Ascending aorta (tissue), 2 donors: Measurements from ENCODE around the gene VPS36. TPM values are rescaled to one million over a fixed set of nuclear protein-coding genes. Genes with fewer than 3 reads are reported as not detected.
A peak's percentile ranks its signal among the peaks of the same experiment; 100 is the strongest.

ENCODE experiments used
- DNase-seq, 2 donors: peaks; one replicate each; pipeline ENCODE4 v3.0.0-alpha.2; 2019; ENCODE audit warnings: low spot score in 2 of 2
- H3K27ac ChIP-seq, 2 donors: fragments of 200-600 bp; sonication (generic); one replicate each; pipeline ENCODE4 v1.5.1; 2016 to 2017; ENCODE audit warnings: mild to moderate bottlenecking in 1 of 2
- H3K27me3 ChIP-seq: fragments of 200-600 bp; sonication (generic); one replicate; pipeline ENCODE4 v1.5.1; 2017
- H3K36me3 ChIP-seq, 2 donors: fragments of 200-600 bp; sonication (generic); one replicate each; pipeline ENCODE4 v1.5.1; 2016
- H3K4me1 ChIP-seq, 2 donors: fragments of 200-600 bp; sonication (generic); one replicate each; pipeline ENCODE4 v1.5.1; 2016 to 2017; ENCODE audit warnings: mild to moderate bottlenecking in 1 of 2
- H3K4me3 ChIP-seq, 2 donors: fragments of 200-600 bp; sonication (generic); one replicate each; pipeline ENCODE4 v1.5.1; 2016 to 2017; ENCODE audit warnings: mild to moderate bottlenecking in 1 of 2
- H3K9me3 ChIP-seq, 2 donors: fragments of 200-600 bp; sonication (generic); one replicate each; pipeline ENCODE4 v1.5.1; 2016
- intact Hi-C: fragments of 100-400 bp; cut with DNase I; formaldehyde crosslinking; loops from one replicate; pipeline ENCODE4 v1.15.1; 2023
- total RNA-seq: library from RNA; depleted of rRNA; stranded (reverse); fragments of >200 nt; gene quantifications from one replicate; pipeline ENCODE4 v1.1.0, GENCODE V29; 2016
- TF ChIP-seq, protein P1 (sequence below), 3 experiments: fragments of 200-600 bp in 2 of 3; fragments of 450-650 bp in 1 of 3; sonication (generic) in 2 of 3; IDR thresholded peaks; one replicate each; pipeline ENCODE4 v1.5.1; 2016 to 2019; ENCODE audit warnings: antibody characterized with exemption in 3 of 3, mild to moderate bottlenecking in 1 of 3, moderate library complexity in 1 of 3

VPS36 gene
- total RNA-seq, 1 donor from 2014 or later, result 69.3 TPM

- Histone ChIP-seq H3K27me3 (no peaks in the 10 kb centered on the region), H3K4me1 (peaks cover 0 to 12% of the 10 kb centered on the region in 2 donors)
Observed at GRCh38 chr13:52452470-52452869, 2.0 kb upstream of the VPS36 start.

GRCh38 chr13:52451135-52451804, 836 bp upstream of the VPS36 start:
- intact Hi-C loops, result loop anchor here (2.0 to 10.0 kb wide), 5 partner anchors 154 to 1536 kb away; partner anchors contain the start of genes DHRS12 and INTS6
- H3K27me3 ChIP-seq, result no peaks in the 10 kb centered on the region
- DNase-seq, result no peak
- H3K4me3 ChIP-seq, result peak overlapping the region in 1 of 2 donors; percentile 77
- H3K27ac ChIP-seq, result no peak overlapping the region
- H3K36me3 ChIP-seq, result no peaks in the 10 kb centered on the region
- TF ChIP-seq, protein P1, sequence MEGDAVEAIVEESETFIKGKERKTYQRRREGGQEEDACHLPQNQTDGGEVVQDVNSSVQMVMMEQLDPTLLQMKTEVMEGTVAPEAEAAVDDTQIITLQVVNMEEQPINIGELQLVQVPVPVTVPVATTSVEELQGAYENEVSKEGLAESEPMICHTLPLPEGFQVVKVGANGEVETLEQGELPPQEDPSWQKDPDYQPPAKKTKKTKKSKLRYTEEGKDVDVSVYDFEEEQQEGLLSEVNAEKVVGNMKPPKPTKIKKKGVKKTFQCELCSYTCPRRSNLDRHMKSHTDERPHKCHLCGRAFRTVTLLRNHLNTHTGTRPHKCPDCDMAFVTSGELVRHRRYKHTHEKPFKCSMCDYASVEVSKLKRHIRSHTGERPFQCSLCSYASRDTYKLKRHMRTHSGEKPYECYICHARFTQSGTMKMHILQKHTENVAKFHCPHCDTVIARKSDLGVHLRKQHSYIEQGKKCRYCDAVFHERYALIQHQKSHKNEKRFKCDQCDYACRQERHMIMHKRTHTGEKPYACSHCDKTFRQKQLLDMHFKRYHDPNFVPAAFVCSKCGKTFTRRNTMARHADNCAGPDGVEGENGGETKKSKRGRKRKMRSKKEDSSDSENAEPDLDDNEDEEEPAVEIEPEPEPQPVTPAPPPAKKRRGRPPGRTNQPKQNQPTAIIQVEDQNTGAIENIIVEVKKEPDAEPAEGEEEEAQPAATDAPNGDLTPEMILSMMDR (IDR thresholded peaks at IDR 0.05), result no peak
- H3K9me3 ChIP-seq, result no peaks in the 10 kb centered on the region
- H3K4me1 ChIP-seq, result peaks cover 0 to 8% of the 10 kb centered on the region in 2 donors

More at GRCh38 chr13:52452470-52452869, 2.0 kb upstream of the VPS36 start:
- intact Hi-C loops, result loop anchor here (5.0 to 10.0 kb wide), 4 partner anchors 152 to 1538 kb away; partner anchors contain the start of genes DHRS12 and INTS6
- Histone ChIP-seq H3K9me3 (no peaks in the 10 kb centered on the region), H3K36me3 (no peaks in the 10 kb centered on the region), H3K4me3 (no peak overlapping the region), H3K27ac (no peak overlapping the region)
- DNase-seq, result no peak
- TF ChIP-seq, protein P1 (IDR thresholded peaks at IDR 0.05), result no peak

DNA sequence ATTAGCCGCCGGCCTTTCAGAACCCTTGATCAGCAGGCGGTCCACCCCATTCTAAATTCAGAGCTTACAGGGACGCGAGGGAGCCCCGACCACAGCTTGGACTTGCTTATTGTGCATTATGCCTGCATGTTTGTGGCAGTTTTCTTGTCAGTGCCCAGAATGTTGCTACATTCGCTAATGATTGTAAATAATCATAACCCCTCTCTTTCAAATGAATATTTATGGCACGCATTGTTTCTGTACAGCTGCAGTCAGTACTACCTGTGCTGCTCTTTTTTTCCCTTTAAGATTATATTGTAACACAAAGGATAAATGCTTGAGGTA, 321 bp upstream of the VPS36 start:
- peaks cover 0 to 5% of the 10 kb centered on the region in 2 donors for H3K4me1 ChIP-seq
- H3K27ac ChIP-seq, result no peak overlapping the region
- TF ChIP-seq, protein P1 (IDR thresholded peaks at IDR 0.05), result no peak
- no peaks in the 10 kb centered on the region for H3K9me3 ChIP-seq
- peak overlapping the region; percentile 77 to 88 for H3K4me3 ChIP-seq
- no peaks in the 10 kb centered on the region for H3K27me3 ChIP-seq
- intact Hi-C loops, result loop anchor here (2.0 to 10.0 kb wide), 5 partner anchors 154 to 1536 kb away; partner anchors contain the start of genes DHRS12 and INTS6
- no peaks in the 10 kb centered on the region for H3K36me3 ChIP-seq
- no peak for DNase-seq

DNA sequence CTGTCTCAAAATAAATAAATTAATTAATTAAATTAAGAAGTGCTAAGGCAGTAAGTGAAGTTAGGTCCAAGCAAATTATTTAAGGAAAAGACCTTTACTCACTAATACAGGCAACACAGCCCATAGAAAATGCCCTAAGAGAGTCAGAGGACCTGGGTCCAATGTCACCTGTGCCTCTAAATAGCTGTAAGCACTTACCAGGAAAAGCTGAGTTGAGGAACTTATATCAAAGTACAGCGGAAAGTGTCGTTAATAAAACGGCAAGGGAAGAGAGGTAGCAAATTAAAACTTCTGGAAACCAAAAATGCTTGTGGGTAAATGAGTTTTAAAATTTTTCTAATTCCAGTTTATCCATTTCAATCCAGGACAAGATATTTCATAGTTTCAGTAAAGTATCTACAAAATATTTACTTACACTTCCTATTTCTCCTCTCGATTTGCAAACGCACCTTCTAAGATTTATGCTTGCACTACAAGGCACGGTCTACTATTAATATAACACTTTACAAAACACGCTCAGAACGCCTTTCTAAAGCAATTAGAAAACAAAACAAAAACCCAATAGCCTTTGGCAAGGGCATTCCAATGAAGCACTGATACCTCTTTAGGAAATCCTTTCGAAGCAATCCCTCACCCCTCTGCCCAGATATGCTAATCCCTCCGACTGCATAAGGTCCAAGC, 963 bp downstream of the VPS36 start:
- TF ChIP-seq, protein P1 (IDR thresholded peaks at IDR 0.05), result no peak
- Histone ChIP-seq H3K9me3 (no peaks in the 10 kb centered on the region), H3K36me3 (no peaks in the 10 kb centered on the region), H3K4me3 (peak overlapping the region; percentile 77 to 88), H3K27me3 (no peaks in the 10 kb centered on the region), H3K27ac (peak overlapping the region; percentile 85 to 88), H3K4me1 (peaks cover 0 to 5% of the 10 kb centered on the region in 2 donors)
- intact Hi-C loops, result loop anchor here (2.0 to 10.0 kb wide), 5 partner anchors 155 to 1535 kb away; partner anchors contain the start of genes DHRS12 and INTS6
- no peak for DNase-seq

- Histone ChIP-seq H3K36me3 (no peaks in the 10 kb centered on the region), H3K27ac (no peak overlapping the region), H3K4me1 (peaks cover 0 to 5% of the 10 kb centered on the region in 2 donors), H3K9me3 (no peaks in the 10 kb centered on the region), H3K27me3 (no peaks in the 10 kb centered on the region), H3K4me3 (no peak overlapping the region)
- TF ChIP-seq, protein P1 (IDR thresholded peaks at IDR 0.05), result no peak
- intact Hi-C loops, result no loop called here
- DNase-seq, result no peak
Observed at GRCh38 chr13:52447815-52448552, 2.5 kb downstream of the VPS36 start.
